ENCODE results near the gene SLC9A9. TPM values are rescaled to one million over a fixed set of nuclear protein-coding genes. Genes with fewer than 3 reads are reported as not detected.

The SLC9A9 gene
- total RNA-seq, 1 experiment from 2014 or later: 1.4 TPM

- no peak for DNase-seq (ENCODE audit: low spot score)
- Histone ChIP-seq H3K9me3 (ENCODE audit: low read depth, low read length, poor library complexity, severe bottlenecking) (no peaks in the 10 kb centered on the region), H3K4me3 (ENCODE audit: low read depth, low read length, poor library complexity, severe bottlenecking) (no peak overlapping the region), H3K36me3 (ENCODE audit: insufficient read depth, low read length, poor library complexity, severe bottlenecking) (no peaks in the 10 kb centered on the region), H3K4me1 (ENCODE audit: insufficient read depth, low read length, poor library complexity, severe bottlenecking) (no peaks in the 10 kb centered on the region), H3K27ac (ENCODE audit: low read depth, low read length, poor library complexity, severe bottlenecking) (no peak overlapping the region), H3K27me3 (replicated peaks; ENCODE audit: insufficient read depth, low read depth, low read length, poor library complexity) (no peaks in the 10 kb centered on the region)
- intact Hi-C loops (cut with micrococcal nuclease; ENCODE audit: unreplicated experiment): no loop called here
- TF ChIP-seq, protein P1, sequence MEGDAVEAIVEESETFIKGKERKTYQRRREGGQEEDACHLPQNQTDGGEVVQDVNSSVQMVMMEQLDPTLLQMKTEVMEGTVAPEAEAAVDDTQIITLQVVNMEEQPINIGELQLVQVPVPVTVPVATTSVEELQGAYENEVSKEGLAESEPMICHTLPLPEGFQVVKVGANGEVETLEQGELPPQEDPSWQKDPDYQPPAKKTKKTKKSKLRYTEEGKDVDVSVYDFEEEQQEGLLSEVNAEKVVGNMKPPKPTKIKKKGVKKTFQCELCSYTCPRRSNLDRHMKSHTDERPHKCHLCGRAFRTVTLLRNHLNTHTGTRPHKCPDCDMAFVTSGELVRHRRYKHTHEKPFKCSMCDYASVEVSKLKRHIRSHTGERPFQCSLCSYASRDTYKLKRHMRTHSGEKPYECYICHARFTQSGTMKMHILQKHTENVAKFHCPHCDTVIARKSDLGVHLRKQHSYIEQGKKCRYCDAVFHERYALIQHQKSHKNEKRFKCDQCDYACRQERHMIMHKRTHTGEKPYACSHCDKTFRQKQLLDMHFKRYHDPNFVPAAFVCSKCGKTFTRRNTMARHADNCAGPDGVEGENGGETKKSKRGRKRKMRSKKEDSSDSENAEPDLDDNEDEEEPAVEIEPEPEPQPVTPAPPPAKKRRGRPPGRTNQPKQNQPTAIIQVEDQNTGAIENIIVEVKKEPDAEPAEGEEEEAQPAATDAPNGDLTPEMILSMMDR (conservative IDR thresholded peaks at IDR 0.05; ENCODE audit: low read depth, low read length): no peak
- no peak for TF ChIP-seq EZH2 (IDR thresholded peaks at IDR 0.05; ENCODE audit: borderline replicate concordance, low read depth, low read length, poor library complexity, severe bottlenecking)
- POLR2A ChIA-PET (ENCODE audit: low non-redundant PET): no interaction called here
- CTCF ChIA-PET: no interaction called here
- BruUV-seq (replicated peaks): no TSS peak
Observed at GRCh38 chr3:143278721-143279120, 569.5 kb downstream of the SLC9A9 start.

GRCh38 chr3:143277531-143277930 is 570.7 kb downstream of the SLC9A9 start:
- no peak for TF ChIP-seq EZH2 (IDR thresholded peaks at IDR 0.05; ENCODE audit: borderline replicate concordance, low read depth, low read length, poor library complexity, severe bottlenecking)
- TF ChIP-seq, protein P1 (conservative IDR thresholded peaks at IDR 0.05; ENCODE audit: low read depth, low read length): no peak
- intact Hi-C loops (cut with micrococcal nuclease; ENCODE audit: unreplicated experiment): no loop called here
- no peak for DNase-seq (ENCODE audit: low spot score)
- Histone ChIP-seq H3K9me3 (ENCODE audit: low read depth, low read length, poor library complexity, severe bottlenecking) (no peaks in the 10 kb centered on the region), H3K36me3 (ENCODE audit: insufficient read depth, low read length, poor library complexity, severe bottlenecking) (no peaks in the 10 kb centered on the region), H3K27me3 (replicated peaks; ENCODE audit: insufficient read depth, low read depth, low read length, poor library complexity) (no peaks in the 10 kb centered on the region), H3K4me3 (ENCODE audit: low read depth, low read length, poor library complexity, severe bottlenecking) (no peak overlapping the region), H3K4me1 (ENCODE audit: insufficient read depth, low read length, poor library complexity, severe bottlenecking) (no peaks in the 10 kb centered on the region), H3K27ac (ENCODE audit: low read depth, low read length, poor library complexity, severe bottlenecking) (no peak overlapping the region)
- POLR2A ChIA-PET (ENCODE audit: low non-redundant PET): no interaction called here
- no TSS peak for BruUV-seq (replicated peaks)
- CTCF ChIA-PET: no interaction called here

DNA sequence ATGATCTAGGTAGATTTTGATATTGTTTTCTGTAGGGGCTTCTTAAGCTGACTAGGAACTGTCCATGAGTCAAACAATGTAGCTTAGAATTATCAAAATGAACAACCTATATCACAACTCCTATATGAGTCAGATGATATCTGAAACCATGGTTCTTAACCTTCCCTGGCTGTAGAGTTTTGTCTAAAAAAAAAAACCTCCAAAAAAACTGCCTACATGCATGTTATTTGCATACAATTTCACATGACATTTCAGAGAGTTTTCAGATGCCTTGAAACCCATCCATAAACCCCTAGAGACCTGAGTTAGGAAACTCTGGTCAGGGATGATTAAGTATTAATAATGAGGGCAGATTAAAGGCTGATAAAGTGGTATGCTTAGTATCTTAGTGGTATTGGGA is 571.7 kb downstream of the SLC9A9 start:
- intact Hi-C loops (cut with micrococcal nuclease; ENCODE audit: unreplicated experiment): no loop called here
- CTCF ChIA-PET: no interaction called here
- no peak for DNase-seq (ENCODE audit: low spot score)
- H3K27me3 ChIP-seq (replicated peaks; ENCODE audit: insufficient read depth, low read depth, low read length, poor library complexity): no peaks in the 10 kb centered on the region
- H3K27ac ChIP-seq (ENCODE audit: low read depth, low read length, poor library complexity, severe bottlenecking): no peak overlapping the region
- no peak for TF ChIP-seq EZH2 (IDR thresholded peaks at IDR 0.05; ENCODE audit: borderline replicate concordance, low read depth, low read length, poor library complexity, severe bottlenecking)
- TF ChIP-seq, protein P1 (conservative IDR thresholded peaks at IDR 0.05; ENCODE audit: low read depth, low read length): no peak
- H3K4me1 ChIP-seq (ENCODE audit: insufficient read depth, low read length, poor library complexity, severe bottlenecking): no peaks in the 10 kb centered on the region
- POLR2A ChIA-PET (ENCODE audit: low non-redundant PET): no interaction called here
- no peaks in the 10 kb centered on the region for H3K9me3 ChIP-seq (ENCODE audit: low read depth, low read length, poor library complexity, severe bottlenecking)
- no TSS peak for BruUV-seq (replicated peaks)
- no peak overlapping the region for H3K4me3 ChIP-seq (ENCODE audit: low read depth, low read length, poor library complexity, severe bottlenecking)
- no peaks in the 10 kb centered on the region for H3K36me3 ChIP-seq (ENCODE audit: insufficient read depth, low read length, poor library complexity, severe bottlenecking)
